ENCODE measurements around the gene AGXT2. TPM values are rescaled to one million over a fixed set of nuclear protein-coding genes. Genes with fewer than 3 reads are reported as not detected.

Gene AGXT2
- total RNA-seq, 1 donor from 2014 or later, result not detected

- no peaks in the 10 kb centered on the region for H3K36me3 Mint-ChIP-seq (ENCODE audit: insufficient read depth)
- H3K4me3 Mint-ChIP-seq (ENCODE audit: low read depth), result no peak overlapping the region
- no peaks in the 10 kb centered on the region for H3K4me1 Mint-ChIP-seq (ENCODE audit: low read depth)
Measured at GRCh38 chr5:35003018-35003957, 44.5 kb downstream of the AGXT2 start.

GRCh38 chr5:35002459-35002858 is 45.3 kb downstream of the AGXT2 start:
- Mint-ChIP-seq H3K27ac (no peak overlapping the region), H3K9me3 (ENCODE audit: low read depth) (no peaks in the 10 kb centered on the region), H3K4me1 (ENCODE audit: low read depth) (no peaks in the 10 kb centered on the region), H3K4me3 (ENCODE audit: low read depth) (no peak overlapping the region), H3K27me3 (peaks cover 17% of the 10 kb centered on the region), H3K36me3 (ENCODE audit: insufficient read depth) (no peaks in the 10 kb centered on the region)
- DNase-seq (ENCODE audit: low spot score, unreplicated experiment), result no peak
- TF ChIP-seq CTCF (IDR thresholded peaks at IDR 0.05; ENCODE audit: unreplicated experiment), result no peak

More at GRCh38 chr5:35003018-35003957, 44.5 kb downstream of the AGXT2 start:
- peak; percentile 93 for TF ChIP-seq CTCF (IDR thresholded peaks at IDR 0.05; ENCODE audit: unreplicated experiment)
- Mint-ChIP-seq H3K27ac (no peak overlapping the region), H3K9me3 (ENCODE audit: low read depth) (no peaks in the 10 kb centered on the region), H3K27me3 (peaks cover 17% of the 10 kb centered on the region)
- DNase-seq (ENCODE audit: low spot score, unreplicated experiment), result peak; percentile 39

GRCh38 chr5:35001842-35002241 is 45.9 kb downstream of the AGXT2 start:
- Mint-ChIP-seq H3K27me3 (peaks cover 17% of the 10 kb centered on the region), H3K9me3 (ENCODE audit: low read depth) (no peaks in the 10 kb centered on the region), H3K4me3 (ENCODE audit: low read depth) (no peak overlapping the region), H3K4me1 (ENCODE audit: low read depth) (no peaks in the 10 kb centered on the region), H3K27ac (no peak overlapping the region), H3K36me3 (ENCODE audit: insufficient read depth) (no peaks in the 10 kb centered on the region)
- no peak for TF ChIP-seq CTCF (IDR thresholded peaks at IDR 0.05; ENCODE audit: unreplicated experiment)
- DNase-seq (ENCODE audit: low spot score, unreplicated experiment), result no peak

GRCh38 chr5:34998058-34998789 is 49.5 kb downstream of the AGXT2 start:
- DNase-seq (ENCODE audit: low spot score, unreplicated experiment), result no peak
- Mint-ChIP-seq H3K27ac (no peak overlapping the region), H3K4me3 (ENCODE audit: low read depth) (no peak overlapping the region), H3K4me1 (ENCODE audit: low read depth) (no peaks in the 10 kb centered on the region), H3K27me3 (no peaks in the 10 kb centered on the region), H3K9me3 (ENCODE audit: low read depth) (no peaks in the 10 kb centered on the region), H3K36me3 (ENCODE audit: insufficient read depth) (no peaks in the 10 kb centered on the region)
- no peak for TF ChIP-seq CTCF (IDR thresholded peaks at IDR 0.05; ENCODE audit: unreplicated experiment)

GRCh38 chr5:34996261-34996660 is 51.5 kb downstream of the AGXT2 start:
- no peak for DNase-seq (ENCODE audit: low spot score, unreplicated experiment)
- Mint-ChIP-seq H3K4me1 (ENCODE audit: low read depth) (no peaks in the 10 kb centered on the region), H3K27ac (no peak overlapping the region), H3K36me3 (ENCODE audit: insufficient read depth) (no peaks in the 10 kb centered on the region), H3K9me3 (ENCODE audit: low read depth) (peaks cover 4% of the 10 kb centered on the region), H3K4me3 (ENCODE audit: low read depth) (no peak overlapping the region), H3K27me3 (no peaks in the 10 kb centered on the region)
- TF ChIP-seq CTCF (IDR thresholded peaks at IDR 0.05; ENCODE audit: unreplicated experiment), result no peak
